ENCODE data around the gene VPS37C.

The VPS37C gene

GRCh38 chr11:61153593-61154095 is 7.6 kb downstream of the VPS37C start:
- Histone ChIP-seq H3K36me3 (ENCODE audit: insufficient read depth, low read length) (no peaks in the 10 kb centered on the region), H3K4me1 (ENCODE audit: insufficient read depth, low read length) (peaks cover 36% of the 10 kb centered on the region), H3K9me3 (ENCODE audit: control insufficient read depth, insufficient read depth, low read length) (peaks cover 2% of the 10 kb centered on the region; the same call in 1 of the 2 replicates), H3K9ac (ENCODE audit: low read depth, low read length) (no peak overlapping the region)

GRCh38 chr11:61152816-61153592 is 8.2 kb downstream of the VPS37C start:
- H3K9ac ChIP-seq (ENCODE audit: low read depth, low read length) = no peak overlapping the region
- H3K4me1 ChIP-seq (ENCODE audit: insufficient read depth, low read length) = peaks cover 36% of the 10 kb centered on the region
- H3K36me3 ChIP-seq (ENCODE audit: insufficient read depth, low read length) = no peaks in the 10 kb centered on the region
- H3K9me3 ChIP-seq (ENCODE audit: control insufficient read depth, insufficient read depth, low read length) = peaks cover 2% of the 10 kb centered on the region; the same call in 1 of the 2 replicates

- H3K4me1 ChIP-seq (ENCODE audit: insufficient read depth, low read length) = peaks cover 36% of the 10 kb centered on the region
- H3K9me3 ChIP-seq (ENCODE audit: control insufficient read depth, insufficient read depth, low read length) = peaks cover under 1% of the 10 kb centered on the region; the same call in 1 of the 2 replicates
- H3K36me3 ChIP-seq (ENCODE audit: insufficient read depth, low read length) = no peaks in the 10 kb centered on the region
- no peak overlapping the region for H3K9ac ChIP-seq (ENCODE audit: low read depth, low read length)
These were observed 9.5 kb downstream of the VPS37C start for GRCh38 chr11:61151545-61152252.

- Histone ChIP-seq H3K4me1 (ENCODE audit: insufficient read depth, low read length) (peaks cover 36% of the 10 kb centered on the region), H3K9me3 (ENCODE audit: control insufficient read depth, insufficient read depth, low read length) (no peaks in the 10 kb centered on the region; the same call in 1 of the 2 replicates), H3K36me3 (ENCODE audit: insufficient read depth, low read length) (no peaks in the 10 kb centered on the region), H3K9ac (ENCODE audit: low read depth, low read length) (no peak overlapping the region)
These were observed 10.3 kb downstream of the VPS37C start for GRCh38 chr11:61150706-61151544.

- Histone ChIP-seq H3K4me1 (ENCODE audit: insufficient read depth, low read length) (peaks cover 36% of the 10 kb centered on the region), H3K36me3 (ENCODE audit: insufficient read depth, low read length) (no peaks in the 10 kb centered on the region), H3K9ac (ENCODE audit: low read depth, low read length) (no peak overlapping the region; the same call in 1 of the 2 replicates), H3K9me3 (ENCODE audit: control insufficient read depth, insufficient read depth, low read length) (no peaks in the 10 kb centered on the region)
These were observed 11.3 kb downstream of the VPS37C start for GRCh38 chr11:61149624-61150615.

GRCh38 chr11:61147791-61148620 is 13.2 kb downstream of the VPS37C start:
- no peak overlapping the region for H3K9ac ChIP-seq (ENCODE audit: low read depth, low read length)
- H3K36me3 ChIP-seq (ENCODE audit: insufficient read depth, low read length) = no peaks in the 10 kb centered on the region
- peaks cover 28% of the 10 kb centered on the region for H3K4me1 ChIP-seq (ENCODE audit: insufficient read depth, low read length)
- no peaks in the 10 kb centered on the region for H3K9me3 ChIP-seq (ENCODE audit: control insufficient read depth, insufficient read depth, low read length)

- Histone ChIP-seq H3K9me3 (ENCODE audit: control insufficient read depth, insufficient read depth, low read length) (no peaks in the 10 kb centered on the region), H3K36me3 (ENCODE audit: insufficient read depth, low read length) (no peaks in the 10 kb centered on the region), H3K9ac (ENCODE audit: low read depth, low read length) (no peak overlapping the region), H3K4me1 (ENCODE audit: insufficient read depth, low read length) (peaks cover 26% of the 10 kb centered on the region)
These were observed 14.0 kb downstream of the VPS37C start for GRCh38 chr11:61147271-61147670.

- H3K4me1 ChIP-seq (ENCODE audit: insufficient read depth, low read length) = peaks cover 23% of the 10 kb centered on the region
- no peaks in the 10 kb centered on the region for H3K9me3 ChIP-seq (ENCODE audit: control insufficient read depth, insufficient read depth, low read length)
- no peaks in the 10 kb centered on the region for H3K36me3 ChIP-seq (ENCODE audit: insufficient read depth, low read length)
- H3K9ac ChIP-seq (ENCODE audit: low read depth, low read length) = no peak overlapping the region
These were observed 14.8 kb downstream of the VPS37C start for GRCh38 chr11:61146416-61146815.

GRCh38 chr11:61145228-61146005 is 15.8 kb downstream of the VPS37C start:
- no peaks in the 10 kb centered on the region for H3K9me3 ChIP-seq (ENCODE audit: control insufficient read depth, insufficient read depth, low read length)
- peaks cover 13% of the 10 kb centered on the region for H3K4me1 ChIP-seq (ENCODE audit: insufficient read depth, low read length)
- H3K36me3 ChIP-seq (ENCODE audit: insufficient read depth, low read length) = no peaks in the 10 kb centered on the region
- no peak overlapping the region for H3K9ac ChIP-seq (ENCODE audit: low read depth, low read length)

GRCh38 chr11:61144511-61145179 is 16.6 kb downstream of the VPS37C start:
- Histone ChIP-seq H3K36me3 (ENCODE audit: insufficient read depth, low read length) (no peaks in the 10 kb centered on the region), H3K9me3 (ENCODE audit: control insufficient read depth, insufficient read depth, low read length) (no peaks in the 10 kb centered on the region), H3K9ac (ENCODE audit: low read depth, low read length) (no peak overlapping the region), H3K4me1 (ENCODE audit: insufficient read depth, low read length) (peaks cover 5% of the 10 kb centered on the region; the same call in 1 of the 2 replicates)

GRCh38 chr11:61142424-61142823 is 18.8 kb downstream of the VPS37C start:
- Histone ChIP-seq H3K9ac (ENCODE audit: low read depth, low read length) (no peak overlapping the region), H3K36me3 (ENCODE audit: insufficient read depth, low read length) (no peaks in the 10 kb centered on the region), H3K9me3 (ENCODE audit: control insufficient read depth, insufficient read depth, low read length) (no peaks in the 10 kb centered on the region), H3K4me1 (ENCODE audit: insufficient read depth, low read length) (peaks cover 3% of the 10 kb centered on the region; the same call in 1 of the 2 replicates)

Data from ES-I3 (cell line).